Neural cell (in vitro differentiated cells): ENCODE data around the gene PSMB7. TPM values are rescaled to one million over a fixed set of nuclear protein-coding genes. Genes with fewer than 3 reads are reported as not detected.

Experiments
- H2AFZ ChIP-seq: fragments of 200-600, 300-800 bp; sonication (generic), shearing (Covaris generic); 2 replicates; pipeline ENCODE4 v1.6.0; 2014; ENCODE audit warnings: low read depth, mild to moderate bottlenecking, antibody characterized with exemption, low read length, moderate library complexity
- H3F3A ChIP-seq: fragments of 200-600 bp; shearing (Covaris generic); 2 replicates; pipeline ENCODE4 v1.6.1; 2016; ENCODE audit warnings: mild to moderate bottlenecking, moderate library complexity, mixed read lengths, antibody characterized with exemption, low read length; ENCODE audit not compliant: insufficient read depth, poor library complexity, severe bottlenecking
- H3K27ac ChIP-seq: fragments of 200-600, 300-800 bp; sonication (generic), shearing (Covaris generic); 2 replicates; pipeline ENCODE4 v1.5.1; 2014; ENCODE audit warnings: mild to moderate bottlenecking, low read length, moderate library complexity
- H3K27me3 ChIP-seq: fragments of 300-800, 200-600 bp; sonication (generic), shearing (Covaris generic); 2 replicates; pipeline ENCODE4 v1.6.0; 2014; ENCODE audit warnings: mild to moderate bottlenecking, low read depth, low read length, moderate library complexity; ENCODE audit not compliant: insufficient read depth
- H3K36me3 ChIP-seq: fragments of 300-800, 200-600 bp; sonication (generic), shearing (Covaris generic); 2 replicates; pipeline ENCODE4 v1.5.1; 2014; ENCODE audit warnings: mild to moderate bottlenecking, antibody characterized with exemption, low read length, moderate library complexity; ENCODE audit not compliant: insufficient read depth
- H3K4me2 ChIP-seq: fragments of 300-800, 200-600 bp; sonication (generic), shearing (Covaris generic); 2 replicates; pipeline ENCODE4 v1.6.0; 2014; ENCODE audit warnings: mild to moderate bottlenecking, low read length
- H3K4me3 ChIP-seq: fragments of 300-800, 200-600 bp; sonication (generic), shearing (Covaris generic); 2 replicates; pipeline ENCODE4 v1.5.1; 2014; ENCODE audit warnings: mild to moderate bottlenecking, low read length, moderate library complexity
- H3K79me2 ChIP-seq: fragments of 200-600 bp; shearing (Covaris generic); replicated peaks from 2 replicates; pipeline ENCODE4 v1.6.0; 2014; ENCODE audit warnings: mild to moderate bottlenecking, low read length, moderate library complexity; ENCODE audit not compliant: insufficient read depth
- H3K9ac ChIP-seq: fragments of 300-800, 200-600 bp; sonication (generic), shearing (Covaris generic); 2 replicates; pipeline ENCODE4 v1.6.1; 2016; ENCODE audit warnings: mild to moderate bottlenecking, low read length, mixed read lengths
- H3K9me2 ChIP-seq: fragments of 200-600 bp; shearing (Covaris generic); 2 replicates; pipeline ENCODE4 v1.6.1; 2016; ENCODE audit warnings: mild to moderate bottlenecking, low read length, mixed read lengths; ENCODE audit not compliant: insufficient read depth
- H3K9me3 ChIP-seq: fragments of 200-600, 300-800 bp; sonication (generic), shearing (Covaris generic); 2 replicates; pipeline ENCODE4 v1.6.1; 2016; ENCODE audit warnings: mild to moderate bottlenecking, mixed run types, low read length, moderate library complexity, mixed read lengths
- H4K20me1 ChIP-seq: fragments of 200-600 bp; shearing (Covaris generic); 2 replicates; pipeline ENCODE4 v1.6.1; 2016; ENCODE audit warnings: mild to moderate bottlenecking, mixed run types; ENCODE audit not compliant: insufficient read depth
- EP300 ChIP-seq: fragments of 450-650 bp; conservative IDR thresholded peaks from 2 replicates; pipeline ENCODE4 v1.6.1; 2014; ENCODE audit warnings: antibody characterized with exemption, mild to moderate bottlenecking, moderate library complexity; ENCODE audit not compliant: poor library complexity, severe bottlenecking
- EZH2 ChIP-seq: fragments of 200-600, 300-800 bp; shearing (Covaris generic), sonication (generic); IDR thresholded peaks from 2 replicates; pipeline ENCODE4 v1.6.1; 2014; ENCODE audit warnings: antibody characterized with exemption, low read length, borderline replicate concordance, mild to moderate bottlenecking; ENCODE audit not compliant: insufficient read depth, poor library complexity, severe bottlenecking
- MXI1 ChIP-seq: fragments of 450-650 bp; conservative IDR thresholded peaks from 2 replicates; pipeline ENCODE4 v1.6.1; 2014; ENCODE audit warnings: antibody characterized with exemption, mild to moderate bottlenecking; ENCODE audit not compliant: poor library complexity, severe bottlenecking
- POLR2AphosphoS5 ChIP-seq: IDR thresholded peaks from 2 replicates; pipeline ENCODE4 v1.6.1; 2012
- RAD21 ChIP-seq: fragments of 450-650 bp; conservative IDR thresholded peaks from 2 replicates; pipeline ENCODE4 v1.6.1; 2014; ENCODE audit warnings: antibody characterized with exemption, mild to moderate bottlenecking, moderate library complexity
- REST ChIP-seq: IDR thresholded peaks from 2 replicates; pipeline ENCODE4 v1.6.1; 2012; ENCODE audit warnings: borderline replicate concordance
- SMC3 ChIP-seq: fragments of 450-650 bp; conservative IDR thresholded peaks from 2 replicates; pipeline ENCODE4 v1.6.1; 2014; ENCODE audit warnings: antibody characterized with exemption, mild to moderate bottlenecking, moderate library complexity; ENCODE audit not compliant: poor library complexity
- TAF1 ChIP-seq: IDR thresholded peaks from 2 replicates; pipeline ENCODE4 v1.6.1; 2012; ENCODE audit warnings: low read depth
- polyA plus RNA-seq: library from polyadenylated mRNA; depleted of rRNA; stranded (reverse); fragments of >200 nt; gene quantifications from 2 replicates; pipeline ENCODE4 v1.2.3, GENCODE V29; 2014
- TF ChIP-seq, protein P1 (sequence below): fragments of 450-650 bp; IDR thresholded peaks from 2 replicates; pipeline ENCODE4 v1.5.1; 2014; ENCODE audit warnings: antibody characterized with exemption, mild to moderate bottlenecking, moderate library complexity; ENCODE audit not compliant: poor library complexity, severe bottlenecking

PSMB7 gene
- polyA plus RNA-seq, 1 donor from 2014 or later, result 363 TPM

DNA sequence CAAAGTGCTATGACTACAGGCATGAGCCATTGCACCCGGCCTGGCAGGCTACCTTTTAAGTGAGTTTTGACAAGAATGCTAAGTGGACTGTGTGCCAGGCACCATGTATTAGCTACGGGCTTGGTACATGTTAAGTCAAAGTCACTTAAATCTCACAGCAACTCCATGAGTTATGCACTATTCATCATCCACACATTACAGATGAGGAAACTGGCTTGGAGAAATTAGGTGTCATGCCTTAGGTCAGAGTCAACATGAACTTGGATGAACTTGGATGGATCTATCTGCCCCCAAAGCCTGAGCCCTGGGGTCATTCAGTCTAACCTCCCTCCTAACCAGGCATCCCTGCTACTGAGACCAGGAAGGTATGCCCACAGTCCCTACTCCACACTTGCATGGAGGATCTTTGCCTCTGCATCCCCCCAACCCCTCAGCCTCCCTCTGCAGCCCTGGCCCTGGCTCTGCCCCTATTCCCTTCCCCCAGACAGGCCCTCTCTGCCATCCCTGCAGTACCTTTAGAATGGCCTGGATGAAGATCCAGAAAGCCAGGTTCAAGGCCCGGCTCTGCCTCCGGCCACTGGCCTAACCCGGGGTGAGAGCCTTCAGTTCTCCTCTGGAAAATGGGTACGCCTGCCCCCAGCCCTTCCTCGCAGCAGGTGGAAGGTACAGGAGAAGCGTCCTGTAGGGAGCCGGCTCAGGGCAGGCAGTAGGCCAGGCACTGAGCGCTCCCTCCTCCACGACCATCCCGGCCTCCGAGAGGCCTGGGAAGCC, 34.3 kb upstream of the PSMB7 start:
- H3K9me2 ChIP-seq, result no peaks in the 10 kb centered on the region
- H3K4me2 ChIP-seq, result no peak overlapping the region
- no peak overlapping the region for H3K4me3 ChIP-seq
- H3K27ac ChIP-seq, result no peak overlapping the region
- no peak overlapping the region for H3K9ac ChIP-seq
- no peaks in the 10 kb centered on the region for H3K36me3 ChIP-seq
- H4K20me1 ChIP-seq, result no peaks in the 10 kb centered on the region
- H3K79me2 ChIP-seq, result no peaks in the 10 kb centered on the region
- H3K27me3 ChIP-seq, result peaks cover 17% of the 10 kb centered on the region
- TF ChIP-seq SMC3 (no peak), TAF1 (no peak), POLR2AphosphoS5 (no peak), EZH2 (no peak), RAD21 (no peak)
- TF ChIP-seq, protein P1, sequence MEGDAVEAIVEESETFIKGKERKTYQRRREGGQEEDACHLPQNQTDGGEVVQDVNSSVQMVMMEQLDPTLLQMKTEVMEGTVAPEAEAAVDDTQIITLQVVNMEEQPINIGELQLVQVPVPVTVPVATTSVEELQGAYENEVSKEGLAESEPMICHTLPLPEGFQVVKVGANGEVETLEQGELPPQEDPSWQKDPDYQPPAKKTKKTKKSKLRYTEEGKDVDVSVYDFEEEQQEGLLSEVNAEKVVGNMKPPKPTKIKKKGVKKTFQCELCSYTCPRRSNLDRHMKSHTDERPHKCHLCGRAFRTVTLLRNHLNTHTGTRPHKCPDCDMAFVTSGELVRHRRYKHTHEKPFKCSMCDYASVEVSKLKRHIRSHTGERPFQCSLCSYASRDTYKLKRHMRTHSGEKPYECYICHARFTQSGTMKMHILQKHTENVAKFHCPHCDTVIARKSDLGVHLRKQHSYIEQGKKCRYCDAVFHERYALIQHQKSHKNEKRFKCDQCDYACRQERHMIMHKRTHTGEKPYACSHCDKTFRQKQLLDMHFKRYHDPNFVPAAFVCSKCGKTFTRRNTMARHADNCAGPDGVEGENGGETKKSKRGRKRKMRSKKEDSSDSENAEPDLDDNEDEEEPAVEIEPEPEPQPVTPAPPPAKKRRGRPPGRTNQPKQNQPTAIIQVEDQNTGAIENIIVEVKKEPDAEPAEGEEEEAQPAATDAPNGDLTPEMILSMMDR, result no peak
- no peaks in the 10 kb centered on the region for H3K9me3 ChIP-seq
- H2AFZ ChIP-seq, result no peak overlapping the region
- no peaks in the 10 kb centered on the region for H3F3A ChIP-seq

GRCh38 chr9:124448019-124448418, 32.8 kb upstream of the PSMB7 start:
- TF ChIP-seq POLR2AphosphoS5 (no peak), EP300 (no peak), SMC3 (no peak), TAF1 (no peak), EZH2 (no peak), REST (no peak), MXI1 (no peak), RAD21 (no peak)
- TF ChIP-seq, protein P1, result no peak
- no peaks in the 10 kb centered on the region for H3F3A ChIP-seq
- no peaks in the 10 kb centered on the region for H3K9me3 ChIP-seq
- H3K79me2 ChIP-seq, result no peaks in the 10 kb centered on the region
- no peak overlapping the region for H3K9ac ChIP-seq
- H3K36me3 ChIP-seq, result no peaks in the 10 kb centered on the region
- no peak overlapping the region for H3K4me3 ChIP-seq
- no peak overlapping the region for H3K4me2 ChIP-seq
- peaks cover 17% of the 10 kb centered on the region for H3K27me3 ChIP-seq
- H3K27ac ChIP-seq, result no peak overlapping the region
- no peaks in the 10 kb centered on the region for H3K9me2 ChIP-seq
- H2AFZ ChIP-seq, result no peak overlapping the region
- no peaks in the 10 kb centered on the region for H4K20me1 ChIP-seq
